H1 (cell line): ENCODE measurements around the gene DPYSL4. TPM values are rescaled to one million over a fixed set of nuclear protein-coding genes. Genes with fewer than 3 reads are reported as not detected.

ENCODE experiments used
- CTCF ChIA-PET: fragments of 300-600 bp; sonication (Branson Sonifier 250); formaldehyde crosslinking; loops from one replicate; lab custom pipeline; 2021; ENCODE audit not compliant: partially characterized antibody; lab: Charles Lee
- POLR2A ChIA-PET: fragments of 300-600 bp; sonication (Branson Sonifier 250); formaldehyde crosslinking; loops from one replicate; lab custom pipeline; 2021; ENCODE audit warnings: inconsistent platforms; ENCODE audit not compliant: partially characterized antibody; lab: Charles Lee
- DNase-seq, 2 experiments: peaks; one replicate each; pipeline versions ENCODE4 v3.0.0 to v3.0.0-alpha.2; 2010 to 2022; ENCODE audit warnings: low spot score in 2 of 2, low read depth in 1 of 2, mixed read lengths in 1 of 2
- FAIRE-seq: peaks from 2 replicates; lab custom pipeline; 2011; peaks lifted over from hg19 to GRCh38; lab: Jason Lieb, UNC
- H2AFZ ChIP-seq: 2 replicates; pipeline ENCODE4 v1.8.1; 2012; ENCODE audit warnings: low read length, inconsistent platforms
- H2AK5ac ChIP-seq: 2 replicates; pipeline ENCODE4 v1.6.1; 2013; ENCODE audit warnings: low read depth, low read length
- H2BK120ac ChIP-seq: replicated peaks from 2 replicates; pipeline ENCODE3; 2013; ENCODE audit warnings: low read depth, low read length, inconsistent platforms
- H2BK12ac ChIP-seq: 2 replicates; pipeline ENCODE4 v1.6.1; 2013; ENCODE audit warnings: low read depth, low read length
- H2BK15ac ChIP-seq: 2 replicates; pipeline ENCODE4 v1.6.1; 2013; ENCODE audit warnings: low read length
- H2BK20ac ChIP-seq: 2 replicates; pipeline ENCODE4 v1.6.1; 2013; ENCODE audit warnings: low read length
- H2BK5ac ChIP-seq: 2 replicates; pipeline ENCODE4 v1.6.1; 2013; ENCODE audit warnings: low read depth, low read length
- H3K14ac ChIP-seq: 2 replicates; pipeline ENCODE4 v1.6.1; 2013; ENCODE audit warnings: inconsistent platforms; ENCODE audit not compliant: insufficient read length
- H3K18ac ChIP-seq: 2 replicates; pipeline ENCODE4 v1.6.1; 2013; ENCODE audit warnings: low read length; ENCODE audit errors: extremely low read depth
- H3K23ac ChIP-seq: 2 replicates; pipeline ENCODE4 v1.6.1; 2013; ENCODE audit warnings: inconsistent platforms; ENCODE audit not compliant: insufficient read length
- H3K23me2 ChIP-seq: 2 replicates; pipeline ENCODE4 v1.6.1; 2013; ENCODE audit warnings: low read depth, low read length
- H3K27ac ChIP-seq: 2 replicates; pipeline ENCODE4 v1.6.1; 2011; ENCODE audit warnings: low read depth, low read length, inconsistent platforms
- H3K27me3 ChIP-seq, 4 experiments: replicated peaks in 1 of 4; 1 replicate in 1 of 4; 2 replicates in 3 of 4; pipeline versions ENCODE4 v1.6.1 to v1.8.1; 2011 to 2013; ENCODE audit warnings: low read length in 3 of 4, mild to moderate bottlenecking in 3 of 4, inconsistent platforms in 2 of 4, mixed read lengths in 2 of 4, moderate library complexity in 1 of 4; ENCODE audit not compliant: control insufficient read depth in 3 of 4, insufficient read depth in 3 of 4; ENCODE audit errors: extremely low read depth in 1 of 4
- H3K36me3 ChIP-seq, 4 experiments: 2 replicates each; pipeline versions ENCODE4 v1.6.1 to v1.8.1; 2011 to 2013; ENCODE audit warnings: mild to moderate bottlenecking in 4 of 4, low read length in 3 of 4, moderate library complexity in 2 of 4, control low read depth in 1 of 4, inconsistent platforms in 1 of 4; ENCODE audit not compliant: insufficient read depth in 4 of 4, control insufficient read depth in 2 of 4
- H3K4ac ChIP-seq: replicated peaks from 2 replicates; pipeline ENCODE3; 2013; ENCODE audit warnings: low read length, low read depth, mixed read lengths, inconsistent platforms; ENCODE audit not compliant: insufficient read length
- H3K4me1 ChIP-seq, 4 experiments: replicated peaks in 1 of 4; 1 replicate in 1 of 4; 2 replicates in 3 of 4; pipeline versions ENCODE4 v1.6.1 to v1.8.1; 2011 to 2013; ENCODE audit warnings: low read length in 3 of 4, inconsistent platforms in 2 of 4, mixed read lengths in 1 of 4; ENCODE audit not compliant: insufficient read depth in 4 of 4, control insufficient read depth in 3 of 4
- H3K4me2 ChIP-seq, 2 experiments: 2 replicates each; pipeline versions ENCODE4 v1.6.1 to v1.8.1; 2011 to 2013; ENCODE audit warnings: low read depth in 2 of 2, low read length in 2 of 2, control low read depth in 1 of 2, inconsistent platforms in 1 of 2, mild to moderate bottlenecking in 1 of 2; ENCODE audit not compliant: insufficient read depth in 1 of 2
- H3K4me3 ChIP-seq, 4 experiments: fragments of 200-600, 300-600 bp in 1 of 4; sonication (generic), shearing (Covaris generic), sonication (Bioruptor Twin) in 1 of 4; 2 replicates each; pipeline versions ENCODE4 v1.5.1 to v1.8.1; 2011 to 2016; ENCODE audit warnings: low read length in 4 of 4, low read depth in 3 of 4, control low read depth in 2 of 4, inconsistent platforms in 2 of 4, mild to moderate bottlenecking in 2 of 4, mixed read lengths in 1 of 4, moderate library complexity in 1 of 4; ENCODE audit not compliant: insufficient read depth in 2 of 4; ENCODE audit errors: extremely low read depth in 1 of 4
- H3K56ac ChIP-seq: replicated peaks from 2 replicates; pipeline ENCODE3; 2013; ENCODE audit warnings: low read depth, mild to moderate bottlenecking, mixed read lengths, low read length, inconsistent platforms; ENCODE audit not compliant: insufficient read length
- H3K79me1 ChIP-seq: 2 replicates; pipeline ENCODE4 v1.6.1; 2013; ENCODE audit warnings: low read depth, low read length, control low read depth
- H3K79me2 ChIP-seq, 2 experiments: 2 replicates each; pipeline versions ENCODE4 v1.6.1 to v1.8.1; 2012 to 2013; ENCODE audit warnings: low read length in 2 of 2, mild to moderate bottlenecking in 2 of 2, inconsistent platforms in 1 of 2; ENCODE audit not compliant: insufficient read depth in 2 of 2, control insufficient read depth in 1 of 2
- H3K9ac ChIP-seq, 4 experiments: replicated peaks in 1 of 4; 1 replicate in 1 of 4; 2 replicates in 3 of 4; pipeline versions ENCODE4 v1.6.1 to v1.8.1; 2011 to 2013; ENCODE audit warnings: low read depth in 3 of 4, low read length in 3 of 4, control low read depth in 2 of 4, mild to moderate bottlenecking in 2 of 4, moderate library complexity in 2 of 4, inconsistent platforms in 1 of 4; ENCODE audit errors: extremely low read depth in 1 of 4
- H3K9me3 ChIP-seq, 2 experiments: 2 replicates each; pipeline versions ENCODE4 v1.6.1 to v1.8.1; 2012 to 2013; ENCODE audit warnings: mild to moderate bottlenecking in 2 of 2, moderate library complexity in 2 of 2, control low read depth in 1 of 2, inconsistent platforms in 1 of 2, low read depth in 1 of 2, low read length in 1 of 2, mixed read lengths in 1 of 2; ENCODE audit not compliant: insufficient read depth in 2 of 2
- H4K20me1 ChIP-seq, 2 experiments: replicated peaks in 1 of 2; 2 replicates each; pipeline versions ENCODE3 to v1.8.1; 2011 to 2013; ENCODE audit warnings: inconsistent platforms in 2 of 2, low read length in 2 of 2, mild to moderate bottlenecking in 1 of 2; ENCODE audit not compliant: insufficient read depth in 2 of 2, control insufficient read depth in 1 of 2
- H4K5ac ChIP-seq: 2 replicates; pipeline ENCODE4 v1.6.1; 2013; ENCODE audit warnings: low read length, low read depth, mixed read lengths, inconsistent platforms; ENCODE audit not compliant: insufficient read length
- H4K8ac ChIP-seq: 2 replicates; pipeline ENCODE4 v1.8.0; 2013; ENCODE audit warnings: mild to moderate bottlenecking, moderate library complexity, low read length, inconsistent platforms; ENCODE audit not compliant: insufficient read depth; ENCODE audit errors: extremely low read depth
- H4K91ac ChIP-seq: replicated peaks from 2 replicates; pipeline ENCODE3; 2013; ENCODE audit warnings: low read length, mixed read lengths, inconsistent platforms; ENCODE audit not compliant: insufficient read length
- WGBS, 2 experiments: shearing (Covaris generic) in 1 of 2; methylation state at CpG; one replicate each; pipeline versions ENCODE4 v1.1.6 to v1.1.7; 2013 to 2015; ENCODE audit warnings: low lambda C conversion rate in 2 of 2, mixed read lengths in 2 of 2, inconsistent platforms in 1 of 2, low coverage in 1 of 2, missing lambda C conversion rate in 1 of 2; ENCODE audit not compliant: insufficient replicate concordance in 2 of 2, insufficient coverage in 1 of 2, insufficient read length in 1 of 2; ENCODE audit errors: extremely low coverage in 1 of 2, missing lambda C conversion rate in 1 of 2; 5-methylcytosine and 5-hydroxymethylcytosine counted together
- polyA plus RNA-seq, 7 experiments: library from polyadenylated mRNA; depleted of rRNA in 3 of 7; stranded (reverse) in 5 of 7; unstranded in 2 of 7; fragments of >200 nt in 5 of 7; fragments of 200-250 nt in 2 of 7; gene quantifications; 1 replicate in 5 of 7; 2 replicates in 1 of 7; 4 replicates in 1 of 7; pipeline versions ENCODE4 v1.2.1 to v1.2.3, GENCODE V29; 2011 to 2013; ENCODE audit warnings: missing spikeins in 2 of 7, mixed read lengths in 2 of 7
- total RNA-seq: library from RNA; stranded (reverse); fragmentation: NEBNext Ultra II Directional; extraction: Animal tissue kit (Norgen Biotek cat#: 25700); gene quantifications from 2 replicates; pipeline ENCODE4 v1.2.1, GENCODE V29; 2021

The DPYSL4 gene
- total and polyA plus RNA-seq, 2 of the 8 experiments (the other 6 are each of a cell fraction or from before 2014, with no cell fraction given), result 12.9 to 15.2 TPM

- Histone ChIP-seq H3K23me2 (no peaks in the 10 kb centered on the region), H3K18ac (no peak overlapping the region), H2BK120ac (no peak overlapping the region), H3K4me2 (no peak overlapping the region), H4K8ac (no peak overlapping the region), H3K79me2 (no peaks in the 10 kb centered on the region), H3K23ac (no peak overlapping the region), H3K79me1 (no peaks in the 10 kb centered on the region), H2AK5ac (no peak overlapping the region), H3K4ac (no peak overlapping the region), H2BK15ac (no peak overlapping the region), H2BK20ac (no peak overlapping the region), H4K91ac (no peak overlapping the region), H3K9ac (no peak overlapping the region), H3K9me3 (no peaks in the 10 kb centered on the region), H3K4me1 (peaks cover 0 to 3% (median 2%) of the 10 kb centered on the region in 4 experiments; a peak in 4 of 7 replicates), H2BK12ac (no peak overlapping the region), H3K56ac (no peak overlapping the region), H4K20me1 (peaks cover 0 to 2% of the 10 kb centered on the region in 2 experiments), H3K27ac (no peak overlapping the region), H4K5ac (no peak overlapping the region), H3K27me3 (no peaks in the 10 kb centered on the region), H2AFZ (no peak overlapping the region), H3K4me3 (no peak overlapping the region), H3K14ac (no peak overlapping the region), H3K36me3 (no peaks in the 10 kb centered on the region), H2BK5ac (no peak overlapping the region; the same call in 1 of the 2 replicates)
- 92% methylated on average over 8 of the region's 8 CpGs; no CpG with 5 or more reads in 1 of the 2 experiments for WGBS, 2 experiments
- FAIRE-seq, result no peak
- CTCF ChIA-PET, result interaction anchor here (0.7 to 3.8 kb wide), 6 partner anchors 8 to 416 kb away, joined by 3 to 16 read pairs (median 4); no protein-coding TSS in a partner anchor
- no peak for DNase-seq
- POLR2A ChIA-PET, result no interaction called here
These were observed 39.1 kb downstream of the DPYSL4 start for GRCh38 chr10:132225849-132226205.
